Skin epidermis (tissue), 12 donors: Measurements from ENCODE around the gene ISG20L2.
"Not testable (repeated sequence)": the region's sequence is repeated elsewhere in the genome, so short reads cannot be mapped to it uniquely, and the experiment has no call there.

Experiments used
- H3K27ac ChIP-seq, 21 experiments: fragments of 200-600 bp; sonication (generic) in 11 of 21; one replicate each; pipeline ENCODE4 v1.5.0; 2020; ENCODE audit warnings: mild to moderate bottlenecking in 3 of 21, inconsistent platforms in 2 of 21, moderate library complexity in 2 of 21
- H3K4me3 ChIP-seq, 7 experiments: fragments of 200-600 bp; sonication (generic) in 2 of 7; one replicate each; pipeline ENCODE4 v1.5.0; 2020; ENCODE audit warnings: inconsistent platforms in 2 of 7, mild to moderate bottlenecking in 2 of 7, moderate library complexity in 1 of 7

ISG20L2 gene, protein sequence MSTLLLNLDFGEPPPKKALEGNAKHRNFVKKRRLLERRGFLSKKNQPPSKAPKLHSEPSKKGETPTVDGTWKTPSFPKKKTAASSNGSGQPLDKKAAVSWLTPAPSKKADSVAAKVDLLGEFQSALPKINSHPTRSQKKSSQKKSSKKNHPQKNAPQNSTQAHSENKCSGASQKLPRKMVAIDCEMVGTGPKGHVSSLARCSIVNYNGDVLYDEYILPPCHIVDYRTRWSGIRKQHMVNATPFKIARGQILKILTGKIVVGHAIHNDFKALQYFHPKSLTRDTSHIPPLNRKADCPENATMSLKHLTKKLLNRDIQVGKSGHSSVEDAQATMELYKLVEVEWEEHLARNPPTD

DNA sequence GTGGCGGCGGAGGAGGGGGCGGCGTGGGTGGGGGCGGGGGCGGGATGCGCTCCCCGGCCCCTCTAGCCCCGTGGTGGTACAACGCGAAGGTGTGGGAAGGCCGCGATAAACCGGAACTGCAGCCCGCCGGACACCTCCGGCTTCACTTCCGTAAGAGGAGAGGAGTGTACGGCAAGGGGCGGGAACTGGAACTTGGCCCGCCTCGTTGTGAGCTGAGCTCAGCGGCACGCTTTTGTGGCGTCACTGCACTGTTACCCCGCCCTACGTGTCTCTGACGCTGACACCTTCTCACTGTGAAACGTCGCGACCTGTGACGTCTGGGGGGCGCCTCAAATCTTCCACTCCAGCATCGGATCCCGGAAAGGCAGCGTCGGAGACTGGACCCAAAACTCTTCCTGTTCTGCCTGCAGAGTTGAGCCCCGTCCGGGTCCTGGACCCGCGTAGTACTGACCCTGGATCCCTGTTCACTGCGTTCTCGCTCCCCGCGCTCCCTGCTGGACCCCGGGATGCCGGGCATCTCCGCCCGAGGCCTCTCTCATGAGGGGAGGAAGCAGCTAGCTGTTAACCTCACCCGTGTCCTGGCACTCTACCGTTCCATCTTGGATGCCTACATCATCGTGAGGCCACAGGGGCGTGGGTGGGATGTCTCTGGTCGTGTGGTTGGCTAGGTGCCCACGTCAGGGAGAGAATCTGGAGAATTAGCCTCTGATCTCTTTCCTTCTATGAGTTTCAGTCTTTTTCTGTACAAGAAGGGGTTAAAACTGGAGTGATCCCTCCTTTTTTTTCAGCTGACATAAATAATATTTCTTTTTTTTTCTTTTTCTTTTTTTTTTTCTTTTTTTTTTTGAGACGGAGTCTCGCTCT is at the start of gene ISG20L2:
ISG20L2 (minus strand) TSS at position 168 of the 864 bp plus-strand sequence. CDS start 1,114 bp downstream, outside the sequence.
- Histone ChIP-seq H3K27ac (peak within 1 kb of the TSS; percentile 64 to 98 (median 96)), H3K4me3 (peak within 1 kb of the TSS; percentile 68 to 89 (median 80))

DNA sequence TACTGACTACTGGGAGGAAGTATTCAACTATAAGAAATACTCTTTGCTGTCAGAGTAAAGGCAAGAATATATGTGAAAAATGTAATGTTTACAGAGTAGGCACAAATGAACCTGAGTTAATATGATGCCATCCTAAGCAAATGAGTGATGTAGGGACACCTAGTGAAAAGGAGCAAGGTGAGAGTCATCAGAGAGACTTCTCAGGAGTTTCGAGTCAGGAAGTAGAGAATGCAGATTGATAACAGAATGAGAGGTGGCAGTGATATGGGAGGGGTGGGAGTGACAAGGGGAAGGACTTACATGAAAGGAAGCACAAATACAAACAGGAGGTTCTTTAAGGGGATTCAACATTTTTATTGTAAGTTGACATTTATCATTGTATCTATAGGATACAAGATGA is 49.0 kb upstream of the ISG20L2 start:
- Histone ChIP-seq H3K4me3 (no peak overlapping the region), H3K27ac (no peak overlapping the region)

DNA sequence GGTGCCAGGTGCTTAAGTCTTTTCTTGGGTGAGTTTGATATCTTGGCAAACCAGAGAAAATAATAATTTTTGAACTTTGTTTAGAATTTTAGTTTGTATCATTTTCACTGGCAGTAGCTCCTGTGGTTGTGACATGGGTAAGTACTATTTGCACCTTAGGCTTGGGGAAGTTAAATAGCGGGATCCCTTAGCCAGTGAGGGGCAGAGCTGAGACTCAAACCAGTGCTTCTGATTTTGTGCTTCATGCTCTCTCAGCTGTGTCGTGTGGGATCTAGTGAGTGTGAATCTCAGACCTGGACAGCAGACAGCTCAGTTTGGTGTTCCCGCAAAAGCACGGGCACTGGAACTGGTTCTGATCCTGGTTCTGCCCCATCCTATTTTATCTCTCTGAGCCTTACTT is 48.4 kb upstream of the ISG20L2 start:
- no peak overlapping the region for H3K27ac ChIP-seq
- H3K4me3 ChIP-seq, result no peak overlapping the region

DNA sequence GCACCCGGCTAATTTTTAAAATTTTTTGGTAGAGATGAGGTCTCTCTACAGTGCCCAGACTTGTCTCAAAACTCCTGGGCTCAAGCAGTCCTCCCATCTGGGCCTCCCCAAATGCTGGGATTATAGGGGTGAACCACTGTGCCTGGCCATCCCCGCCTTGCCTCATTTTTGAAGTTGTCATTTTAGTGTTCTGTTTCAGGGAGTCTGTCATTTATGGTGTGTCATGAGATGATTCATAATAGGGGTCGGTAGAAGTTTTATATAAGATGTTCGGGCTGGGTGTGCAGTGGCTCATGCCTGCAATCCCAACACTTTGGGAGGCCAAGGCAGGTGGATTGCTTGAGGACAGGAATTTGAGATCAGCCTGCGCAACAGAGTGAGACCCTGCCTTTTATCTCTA is 47.2 kb upstream of the ISG20L2 start:
- Histone ChIP-seq H3K27ac (no peak overlapping the region), H3K4me3 (no peak overlapping the region)

DNA sequence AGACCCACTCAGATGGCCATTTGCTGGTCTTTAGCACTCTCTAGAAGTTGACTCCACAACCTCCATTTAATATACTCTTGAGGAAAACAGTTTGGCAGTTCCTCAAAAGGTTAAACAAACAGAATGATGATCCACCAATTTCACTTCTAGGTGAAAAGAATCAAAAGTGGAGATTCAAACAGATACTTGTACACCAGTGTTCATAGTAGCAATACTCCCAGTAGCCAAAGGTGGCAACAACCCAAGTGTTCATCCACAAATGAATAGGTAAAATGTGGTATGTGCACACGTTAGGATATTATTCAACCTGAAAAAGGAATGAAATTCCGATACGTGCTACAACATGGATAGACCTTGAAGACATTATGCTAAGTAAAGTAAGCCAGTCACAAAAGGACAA is 45.0 kb upstream of the ISG20L2 start:
- Histone ChIP-seq H3K4me3 (no peak overlapping the region), H3K27ac (no peak overlapping the region)

DNA sequence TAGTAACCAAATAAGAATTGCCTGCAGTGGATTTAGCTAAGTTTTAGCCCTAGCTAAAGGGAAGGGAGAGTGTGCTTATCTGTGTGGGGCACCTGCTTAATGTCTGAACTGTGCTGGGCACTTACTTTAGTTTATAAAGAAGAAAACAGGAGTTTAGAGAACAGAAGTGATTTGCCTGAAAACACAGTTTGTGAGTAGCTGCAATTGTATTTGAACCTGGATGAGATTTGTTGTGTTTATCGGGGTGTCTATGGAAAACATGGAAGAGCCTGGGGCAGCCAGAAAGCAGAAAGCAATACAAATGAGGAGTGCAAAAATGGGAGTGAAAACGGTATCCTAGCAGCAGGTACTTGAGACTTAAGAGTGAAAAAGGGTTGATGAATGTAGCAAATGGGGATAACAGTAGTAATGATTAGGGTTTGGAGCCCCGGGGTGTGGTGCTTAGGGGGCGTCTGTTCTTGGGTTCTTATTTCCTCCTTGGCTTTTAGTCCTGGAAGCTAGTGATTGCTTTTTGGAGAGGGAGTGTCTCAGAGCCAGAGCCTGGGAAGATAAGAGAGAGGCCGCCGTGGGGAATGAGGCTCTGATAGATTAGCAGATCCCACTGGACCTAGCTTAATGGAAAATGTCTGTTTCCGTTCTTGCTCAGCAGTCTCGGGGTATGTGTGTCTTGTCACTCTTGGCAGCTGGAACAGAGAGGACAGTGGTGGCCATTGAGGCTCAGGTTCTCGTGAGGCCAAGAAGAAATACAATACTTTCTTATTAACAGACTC is 44.3 kb upstream of the ISG20L2 start:
- no peak overlapping the region for H3K4me3 ChIP-seq
- no peak overlapping the region for H3K27ac ChIP-seq

DNA sequence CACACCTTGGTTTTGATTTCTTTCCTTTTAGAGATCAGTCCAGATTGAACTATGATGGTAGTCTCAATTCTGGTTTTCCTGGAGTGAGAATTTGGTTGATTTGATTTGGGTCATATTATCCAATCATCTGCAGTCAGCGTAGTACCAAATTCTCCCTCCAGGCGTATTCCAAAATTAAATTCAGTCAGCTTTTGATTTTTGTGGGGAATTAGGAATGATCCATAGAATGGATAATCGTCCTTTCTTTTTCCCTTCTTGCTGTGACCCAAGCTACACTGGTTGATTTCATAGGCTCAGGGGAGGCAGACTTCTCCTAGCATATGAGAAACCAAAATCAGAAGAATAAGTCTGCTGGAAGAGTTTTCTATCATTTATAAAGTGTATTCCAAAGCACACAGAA is 43.7 kb upstream of the ISG20L2 start:
- H3K4me3 ChIP-seq, result no peak overlapping the region
- H3K27ac ChIP-seq, result no peak overlapping the region

DNA sequence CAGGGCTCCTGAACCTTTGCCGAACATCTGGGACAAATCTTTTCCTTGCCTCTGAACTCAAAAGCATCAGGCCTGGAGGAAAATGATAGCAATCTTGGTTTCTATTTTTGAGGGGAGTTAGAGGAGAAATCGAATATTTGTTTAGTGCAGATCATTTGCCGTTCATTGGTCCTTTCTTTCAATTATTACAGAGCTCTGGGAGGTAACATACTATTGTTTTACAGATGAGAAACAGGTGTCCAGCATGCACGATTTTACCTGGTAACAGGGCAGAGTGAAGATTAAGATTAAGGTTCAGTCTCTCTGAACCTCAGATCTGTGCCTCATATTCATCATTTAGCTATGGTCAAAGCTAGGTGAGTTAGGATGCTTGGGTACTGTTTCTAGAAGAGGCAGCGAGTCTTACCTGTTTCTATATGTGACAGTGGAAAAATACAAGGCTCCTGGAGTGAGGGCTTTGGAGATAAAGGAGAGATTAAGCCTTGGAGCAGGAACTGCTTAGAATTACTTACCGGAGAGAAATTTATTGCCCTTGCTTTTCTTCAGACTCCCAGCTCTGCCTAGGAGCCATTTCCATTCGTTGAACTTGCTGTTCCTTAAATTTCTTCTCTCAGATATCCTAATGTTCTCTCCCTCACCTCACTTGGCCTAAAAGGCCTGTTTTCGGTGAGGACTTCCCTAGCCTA is 40.2 kb upstream of the ISG20L2 start:
- H3K4me3 ChIP-seq, result peak overlapping the region; percentile 60 to 96 (median 87)
- peak overlapping the region in 16 of 21 experiments; percentile 91 to 100 (median 98) for H3K27ac ChIP-seq

DNA sequence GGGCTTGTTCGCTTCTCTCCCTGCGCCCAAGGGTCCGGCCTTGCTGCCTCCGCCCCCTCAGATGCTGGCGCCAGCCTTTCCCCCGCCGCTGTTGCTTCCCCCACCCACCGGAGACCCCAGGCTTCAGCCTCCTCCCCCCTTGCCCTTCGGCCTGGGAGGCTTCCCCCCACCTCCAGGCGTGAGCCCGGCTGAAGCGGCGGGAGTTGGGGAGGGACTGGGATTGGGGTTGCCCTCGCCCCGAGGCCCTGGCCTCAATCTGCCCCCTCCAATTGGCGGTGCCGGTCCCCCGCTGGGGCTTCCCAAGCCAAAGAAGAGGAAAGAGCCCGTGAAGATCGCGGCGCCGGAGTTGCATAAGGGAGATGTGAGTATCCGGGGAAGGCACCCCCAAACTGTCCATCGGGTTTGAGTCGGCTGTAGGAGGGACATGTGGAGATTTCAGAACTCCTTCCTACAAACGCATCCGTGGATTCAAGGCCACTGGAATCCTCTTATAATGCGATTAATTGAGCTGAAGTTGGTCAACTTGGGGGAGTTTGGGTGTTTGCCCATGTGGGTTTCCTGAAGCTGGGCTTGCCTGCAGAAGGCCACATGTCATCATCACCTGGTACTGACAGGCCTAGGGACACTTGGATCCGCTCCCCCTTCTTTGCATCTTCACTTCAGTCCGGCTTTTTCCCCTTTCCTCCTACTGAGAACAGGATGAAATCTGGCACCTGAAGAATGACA is 39.5 kb upstream of the ISG20L2 start:
- peak overlapping the region; percentile 60 to 96 (median 87) for H3K4me3 ChIP-seq
- peak overlapping the region; percentile 91 to 100 (median 98) for H3K27ac ChIP-seq

DNA sequence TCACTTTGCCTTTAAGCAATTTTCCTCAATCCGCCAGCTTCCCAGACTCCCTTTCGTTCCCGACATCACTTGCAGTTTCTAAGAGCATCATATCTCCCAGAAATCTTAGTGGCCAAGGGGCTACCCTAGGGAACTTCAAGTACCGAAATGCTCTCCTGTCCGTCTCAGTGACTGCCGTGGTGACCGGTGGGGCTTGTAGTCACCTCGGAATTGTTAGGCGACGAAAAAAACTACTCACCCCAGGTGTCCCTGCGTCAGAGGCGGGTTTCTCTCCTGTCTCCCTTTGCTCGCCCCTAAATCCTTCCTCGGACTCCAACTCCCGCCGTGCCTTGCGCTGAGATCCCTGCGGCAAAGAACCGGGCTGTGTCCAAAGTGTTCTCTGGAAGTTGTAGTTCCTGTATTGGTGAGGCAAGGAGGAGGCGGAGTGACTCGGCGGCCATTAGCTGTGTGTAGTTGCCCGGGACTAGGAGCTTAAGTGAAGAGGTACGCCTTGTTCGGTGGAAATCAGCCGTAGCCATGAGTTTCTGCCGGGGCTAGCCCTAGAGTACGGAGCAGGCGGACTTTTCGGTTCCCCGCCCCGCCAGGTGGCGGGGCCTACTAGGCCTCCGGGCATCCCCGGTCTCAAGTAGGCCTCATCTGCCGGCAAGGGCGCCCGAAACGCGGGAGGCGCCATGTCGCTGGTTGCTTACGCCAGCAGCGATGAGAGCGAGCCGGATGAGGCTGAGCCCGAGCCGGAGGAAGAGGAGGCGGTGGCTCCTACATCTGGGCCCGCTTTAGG is 38.7 kb upstream of the ISG20L2 start, which contains the start of gene PRCC:
PRCC (plus strand) TSS at position 435 of the 778 bp plus-strand sequence; CDS start at position 672, 237 bp downstream.
- H3K4me3 ChIP-seq, result peak within 1 kb of the TSS; percentile 60 to 96 (median 87)
- H3K27ac ChIP-seq, result peak within 1 kb of the TSS; percentile 91 to 100 (median 98)

DNA sequence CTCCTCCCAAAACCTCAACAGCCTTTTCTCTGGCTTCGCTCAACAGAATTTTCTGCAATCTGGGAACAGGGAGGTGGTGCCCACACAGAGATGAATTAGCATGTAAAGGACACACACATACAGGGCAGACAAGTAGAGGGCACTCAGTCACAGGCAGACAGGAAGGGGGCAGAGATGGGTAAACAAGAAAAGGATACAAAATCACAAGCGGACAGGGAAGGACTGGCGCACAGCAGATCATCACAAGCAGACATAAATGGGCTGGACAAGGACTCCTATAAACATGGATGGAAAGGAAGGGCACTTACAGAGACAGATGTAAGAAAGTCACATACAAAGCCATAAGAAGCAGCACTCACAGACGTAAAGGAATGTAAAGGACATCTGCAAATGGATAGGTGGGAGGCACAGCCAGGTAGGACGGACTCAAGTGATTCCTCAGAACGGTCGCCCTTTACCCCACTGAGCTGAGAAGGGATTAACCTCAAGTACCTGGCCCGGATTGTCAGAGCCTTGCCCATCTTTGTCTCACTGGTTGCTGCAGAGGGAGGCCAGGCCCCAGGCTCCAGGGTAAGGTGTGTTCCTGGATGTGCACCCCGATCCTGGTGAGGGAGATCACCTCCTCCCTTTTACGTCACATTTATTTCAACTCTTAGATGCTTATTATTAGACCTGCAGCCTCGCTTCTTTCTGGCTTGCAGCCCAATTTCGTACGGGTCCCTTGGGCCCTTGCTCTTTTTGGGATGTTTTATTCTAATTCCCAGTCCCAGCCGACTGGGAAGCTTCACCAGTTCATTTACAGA is 37.9 kb upstream of the ISG20L2 start:
- H3K27ac ChIP-seq, result peak overlapping the region; percentile 25 to 99 (median 96)
- peak overlapping the region; percentile 52 to 96 (median 87) for H3K4me3 ChIP-seq

DNA sequence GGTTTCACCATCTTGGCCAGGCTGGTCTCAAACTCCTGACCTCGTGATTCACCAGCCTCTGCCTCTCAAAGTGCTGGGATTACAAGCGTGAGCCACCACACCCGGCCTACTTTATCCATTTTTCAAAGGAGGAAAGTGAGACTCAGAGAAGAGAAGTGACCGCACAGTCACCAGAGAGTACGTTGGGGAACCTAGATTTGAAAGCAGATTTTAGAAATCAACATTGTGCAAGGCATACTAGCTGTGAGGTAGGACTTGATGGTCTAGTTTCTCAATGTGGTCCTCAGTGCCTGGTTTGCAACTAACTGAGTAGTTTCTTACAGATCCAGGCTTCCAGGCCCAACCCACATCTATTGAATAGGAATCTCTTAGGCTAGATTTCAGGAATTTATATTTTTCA is 37.1 kb upstream of the ISG20L2 start:
- H3K27ac ChIP-seq, result peak overlapping the region in 13 of 21 experiments; percentile 78 to 99 (median 93)
- H3K4me3 ChIP-seq, result no peak overlapping the region

DNA sequence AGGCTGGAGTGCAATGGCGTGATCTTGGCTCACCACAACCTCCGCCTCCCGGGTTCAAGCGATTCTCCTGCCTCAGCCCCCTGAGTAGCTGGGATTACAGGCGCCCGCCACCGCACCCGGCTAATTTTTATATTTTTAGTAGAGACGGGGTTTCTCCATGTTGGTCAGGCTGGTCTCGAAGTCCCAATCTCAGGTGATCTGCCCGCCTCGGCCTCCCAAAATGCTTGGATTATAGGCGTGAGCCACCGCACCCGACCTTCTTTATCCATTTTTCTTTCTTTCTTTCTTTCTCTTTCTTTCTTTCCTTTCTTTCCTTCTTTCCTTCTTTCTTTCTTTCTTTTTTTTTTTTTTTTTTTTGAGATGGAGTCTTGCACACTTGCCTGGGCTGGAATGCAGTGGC is 36.6 kb upstream of the ISG20L2 start:
- H3K4me3 ChIP-seq, H3K27ac ChIP-seq: not testable (repeated sequence)

DNA sequence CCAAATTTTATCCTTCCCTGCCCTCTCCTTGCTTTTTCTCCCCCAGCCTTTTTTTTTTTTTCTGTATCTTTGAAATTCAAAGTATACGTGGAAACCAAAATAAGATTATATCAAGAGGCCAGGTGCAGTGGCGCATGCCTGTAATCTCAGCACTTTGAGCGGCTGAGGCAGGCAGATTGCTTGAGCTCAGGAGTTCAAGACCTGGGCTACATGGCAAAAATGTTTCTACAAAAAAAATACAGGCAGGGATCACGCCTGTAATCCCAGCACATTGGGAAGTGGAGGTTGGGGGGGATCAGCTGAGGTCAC is 32.2 kb upstream of the ISG20L2 start:
- H3K27ac ChIP-seq, result no peak overlapping the region

DNA sequence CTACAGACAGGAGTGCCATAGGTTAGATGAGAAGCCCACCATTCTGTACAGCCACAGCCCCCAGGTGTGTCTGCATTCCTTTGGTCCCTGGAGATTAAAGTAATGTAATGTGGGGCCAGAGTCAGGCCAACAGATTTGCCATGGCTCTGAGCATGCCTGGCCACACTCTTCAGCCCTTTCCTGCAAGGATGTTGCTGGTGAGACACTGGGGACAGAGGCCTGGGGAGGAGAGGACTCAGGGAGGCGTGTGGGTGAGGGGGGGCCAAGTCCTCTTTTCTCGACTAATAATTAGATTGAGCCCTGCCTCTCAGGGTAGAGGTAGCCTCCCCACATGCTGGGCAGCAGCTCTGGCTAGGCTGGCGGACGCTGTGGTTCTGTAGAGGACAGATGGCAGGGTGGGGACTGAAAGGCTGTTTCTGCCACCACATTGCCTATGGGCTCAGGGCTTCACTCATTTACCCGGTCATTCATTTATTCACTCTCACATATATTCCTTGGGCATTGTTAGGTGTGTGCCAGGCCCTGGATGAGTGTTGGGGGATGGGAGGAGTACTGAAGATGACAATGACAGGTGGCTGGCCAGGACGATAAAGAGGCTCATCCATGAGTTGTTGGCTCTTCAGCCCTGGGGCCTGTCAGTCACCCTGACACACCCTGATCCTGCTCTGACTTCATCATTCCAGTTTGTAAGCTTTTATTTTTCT is 31.7 kb upstream of the ISG20L2 start:
- Histone ChIP-seq H3K4me3 (no peak overlapping the region), H3K27ac (no peak overlapping the region)

More for the DNA sequence above, 32.2 kb upstream of the ISG20L2 start:
- no peak overlapping the region for H3K4me3 ChIP-seq

DNA sequence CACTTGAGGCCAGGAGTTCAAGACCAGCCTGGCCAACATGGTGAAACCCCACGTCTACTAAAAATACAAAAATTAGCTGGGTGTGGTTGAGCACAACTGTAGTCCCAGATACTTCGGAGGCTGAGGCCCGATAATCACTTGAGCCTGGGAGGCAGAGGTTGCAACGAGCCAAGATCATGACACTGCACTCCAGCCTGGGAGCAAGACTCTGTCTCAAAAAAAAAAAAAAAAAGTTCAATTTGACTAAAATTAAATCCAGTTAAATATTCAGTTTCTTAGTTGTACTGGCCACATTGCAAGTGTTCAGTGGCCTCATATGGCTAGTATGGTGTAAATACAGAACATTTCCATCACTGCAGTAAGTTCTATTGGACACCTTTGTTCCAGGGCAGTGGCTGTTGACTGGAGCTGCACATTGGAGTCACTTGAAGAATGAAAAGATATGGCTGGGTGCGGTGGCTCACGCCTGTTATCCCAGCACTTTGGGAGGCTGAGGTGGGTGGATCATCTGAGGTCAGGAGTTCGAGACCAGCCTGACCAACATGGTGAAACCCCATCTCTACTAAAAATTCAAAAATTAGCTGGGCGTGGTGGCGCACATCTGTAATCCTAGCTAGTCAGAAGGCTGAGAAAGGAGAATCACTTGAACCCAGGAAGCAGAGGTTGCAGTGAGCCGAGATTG is 29.1 kb upstream of the ISG20L2 start:
- H3K4me3 ChIP-seq, H3K27ac ChIP-seq: not testable (repeated sequence)
